ENCODE measurements around the gene FOXO6.

The FOXO6 gene

DNA sequence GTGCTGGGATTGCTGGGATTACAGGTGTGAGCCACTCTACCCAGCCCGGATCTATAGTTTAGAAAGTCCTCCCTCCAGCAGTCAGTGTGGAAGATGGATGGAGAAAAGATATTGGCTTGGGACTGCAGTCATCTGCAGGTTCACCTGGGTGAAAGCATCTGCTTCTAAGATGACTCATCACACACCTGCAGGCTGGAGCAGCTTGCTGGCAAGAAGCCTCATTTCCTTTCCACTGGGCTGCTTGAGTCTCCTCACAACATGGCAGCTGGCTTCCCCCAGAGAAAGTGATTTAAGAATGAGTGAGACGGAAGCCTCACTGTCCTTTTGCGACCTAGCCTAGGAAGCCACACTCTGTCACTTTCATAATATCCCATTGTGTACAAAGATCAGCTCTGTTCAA, 50.0 kb downstream of the FOXO6 start:
- H3K4me3 ChIP-seq (ENCODE audit: low read depth, low read length) = no peak overlapping the region
- DNase-seq (ENCODE audit: low read depth) = no peak
- TF ChIP-seq, protein P1, sequence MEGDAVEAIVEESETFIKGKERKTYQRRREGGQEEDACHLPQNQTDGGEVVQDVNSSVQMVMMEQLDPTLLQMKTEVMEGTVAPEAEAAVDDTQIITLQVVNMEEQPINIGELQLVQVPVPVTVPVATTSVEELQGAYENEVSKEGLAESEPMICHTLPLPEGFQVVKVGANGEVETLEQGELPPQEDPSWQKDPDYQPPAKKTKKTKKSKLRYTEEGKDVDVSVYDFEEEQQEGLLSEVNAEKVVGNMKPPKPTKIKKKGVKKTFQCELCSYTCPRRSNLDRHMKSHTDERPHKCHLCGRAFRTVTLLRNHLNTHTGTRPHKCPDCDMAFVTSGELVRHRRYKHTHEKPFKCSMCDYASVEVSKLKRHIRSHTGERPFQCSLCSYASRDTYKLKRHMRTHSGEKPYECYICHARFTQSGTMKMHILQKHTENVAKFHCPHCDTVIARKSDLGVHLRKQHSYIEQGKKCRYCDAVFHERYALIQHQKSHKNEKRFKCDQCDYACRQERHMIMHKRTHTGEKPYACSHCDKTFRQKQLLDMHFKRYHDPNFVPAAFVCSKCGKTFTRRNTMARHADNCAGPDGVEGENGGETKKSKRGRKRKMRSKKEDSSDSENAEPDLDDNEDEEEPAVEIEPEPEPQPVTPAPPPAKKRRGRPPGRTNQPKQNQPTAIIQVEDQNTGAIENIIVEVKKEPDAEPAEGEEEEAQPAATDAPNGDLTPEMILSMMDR (IDR thresholded peaks at IDR 0.05; ENCODE audit: low read depth, low read length, missing control alignments) = no peak

DNA sequence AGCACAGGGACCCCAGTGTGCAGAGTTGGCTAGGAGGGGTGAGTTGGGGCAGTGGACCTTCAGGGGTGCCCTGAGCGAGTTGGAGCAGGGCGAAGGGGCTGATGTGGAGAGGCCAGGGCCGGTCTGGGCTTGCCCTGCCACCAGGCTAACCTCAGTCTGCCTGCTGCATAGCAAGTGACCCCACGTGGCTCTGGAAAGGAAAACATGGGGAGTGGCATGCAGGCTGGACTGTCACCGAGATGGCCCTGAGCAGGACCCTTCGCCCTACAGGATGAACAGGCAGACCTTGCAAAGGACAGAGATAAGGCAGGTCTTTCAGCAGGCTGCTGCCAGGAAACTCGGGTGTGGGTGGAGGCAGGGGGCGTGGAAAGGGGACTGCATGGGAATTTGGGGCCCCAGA, 51.5 kb downstream of the FOXO6 start:
- TF ChIP-seq, protein P1 (IDR thresholded peaks at IDR 0.05; ENCODE audit: low read depth, low read length, missing control alignments) = no peak
- no peak for DNase-seq (ENCODE audit: low read depth)
- no peak overlapping the region for H3K4me3 ChIP-seq (ENCODE audit: low read depth, low read length)

DNA sequence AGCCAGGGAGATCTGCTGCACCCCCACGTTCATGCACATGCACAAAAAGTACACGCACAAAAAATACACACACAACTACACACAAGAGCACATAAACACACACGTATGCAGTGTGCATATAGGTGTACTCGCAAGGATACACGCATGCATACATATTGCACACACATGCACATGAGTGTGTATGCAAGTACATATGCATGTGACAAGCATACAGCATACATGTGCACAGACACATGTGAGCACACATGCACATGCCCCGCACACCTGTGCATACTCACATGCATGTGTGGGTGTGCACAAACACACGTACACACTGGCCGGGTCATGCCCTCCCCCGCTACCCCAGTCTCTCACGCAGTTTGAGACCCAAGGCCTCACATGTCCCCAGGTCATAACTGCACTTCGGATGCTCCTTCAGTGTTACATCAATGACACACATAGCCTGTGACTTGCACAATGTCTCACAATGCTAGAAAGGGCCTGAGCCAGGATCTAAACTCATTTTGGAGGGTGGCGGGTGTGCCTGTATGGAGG, 52.6 kb downstream of the FOXO6 start:
- TF ChIP-seq, protein P1 (IDR thresholded peaks at IDR 0.05; ENCODE audit: low read depth, low read length, missing control alignments) = no peak
- no peak overlapping the region for H3K4me3 ChIP-seq (ENCODE audit: low read depth, low read length)
- no peak for DNase-seq (ENCODE audit: low read depth)

DNA sequence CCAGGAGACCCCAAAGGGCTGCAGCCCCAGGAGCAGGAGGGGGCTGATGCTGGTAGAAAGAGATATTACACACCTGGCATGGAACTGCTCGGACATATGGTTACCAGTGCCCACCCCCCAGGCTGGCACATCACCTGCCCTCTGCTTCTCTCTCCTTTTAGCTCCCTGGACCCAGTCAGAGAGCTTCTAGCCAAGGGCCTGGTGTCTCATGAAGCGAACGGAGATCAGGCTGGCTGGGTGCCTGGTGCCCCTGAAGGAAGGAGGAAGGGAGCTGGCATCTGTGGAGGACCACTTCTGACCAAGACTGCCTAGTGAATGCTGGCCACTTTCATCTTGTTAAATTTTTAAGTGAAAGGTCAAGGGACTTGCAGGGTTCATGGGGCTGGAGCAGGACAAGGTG, 53.1 kb downstream of the FOXO6 start:
- H3K4me3 ChIP-seq (ENCODE audit: low read depth, low read length) = no peak overlapping the region
- TF ChIP-seq, protein P1 (IDR thresholded peaks at IDR 0.05; ENCODE audit: low read depth, low read length, missing control alignments) = no peak
- DNase-seq (ENCODE audit: low read depth) = no peak

DNA sequence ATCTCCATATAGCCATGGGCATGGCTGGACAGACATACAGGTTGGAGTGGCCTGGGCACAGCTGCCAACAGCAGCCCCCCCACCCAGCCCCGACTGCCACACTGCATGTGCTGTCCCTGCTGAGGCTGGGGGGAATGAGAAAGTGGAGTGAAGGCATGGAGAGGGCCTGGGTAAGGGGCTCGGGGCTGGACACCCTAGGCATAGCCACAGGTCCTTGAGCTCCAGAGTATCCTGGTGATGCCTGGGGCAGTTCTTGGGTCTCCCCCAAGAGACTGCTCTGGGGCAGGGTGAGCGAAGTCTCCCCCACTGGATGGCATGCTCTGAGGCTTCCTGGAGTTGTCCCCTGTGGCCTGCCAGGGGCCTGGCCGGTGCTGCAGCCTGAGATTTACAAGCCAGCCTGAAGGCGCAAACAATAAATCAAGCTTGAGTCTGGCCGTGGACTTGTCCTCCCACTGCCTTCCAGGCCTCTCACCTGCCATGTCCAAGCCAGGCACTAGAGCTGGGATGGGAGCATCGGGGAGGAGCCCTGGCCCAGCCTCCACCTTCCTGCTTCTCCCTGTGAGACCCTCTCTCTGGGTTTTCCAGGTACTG, 53.6 kb downstream of the FOXO6 start:
- H3K4me3 ChIP-seq (ENCODE audit: low read depth, low read length) = no peak overlapping the region
- DNase-seq (ENCODE audit: low read depth) = no peak
- TF ChIP-seq, protein P1 (IDR thresholded peaks at IDR 0.05; ENCODE audit: low read depth, low read length, missing control alignments) = no peak

DNA sequence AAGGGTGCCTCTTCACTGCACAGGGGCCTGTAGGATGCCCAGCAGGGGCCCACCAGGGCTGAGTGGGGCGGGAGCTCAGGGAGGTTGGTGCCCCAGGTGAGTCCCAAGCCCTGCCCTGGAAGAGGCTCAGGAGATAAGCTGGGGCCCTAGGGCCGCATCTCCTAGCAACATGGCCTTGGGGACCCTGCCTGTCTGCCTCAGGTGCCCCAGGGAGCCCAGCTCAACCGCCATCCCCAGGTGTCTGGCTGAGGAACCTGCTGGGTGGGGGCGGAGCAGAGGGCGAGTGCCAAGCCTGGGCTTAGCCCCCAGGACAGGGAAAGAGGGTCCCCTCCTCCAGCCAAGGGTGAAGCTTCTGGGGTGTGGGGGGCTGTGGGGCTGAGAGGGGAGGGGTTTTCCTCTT, 54.8 kb downstream of the FOXO6 start:
- DNase-seq (ENCODE audit: low read depth) = no peak
- no peak overlapping the region for H3K4me3 ChIP-seq (ENCODE audit: low read depth, low read length)
- TF ChIP-seq, protein P1 (IDR thresholded peaks at IDR 0.05; ENCODE audit: low read depth, low read length, missing control alignments) = no peak

Data from GM12864 (cell line).